ENCODE data around the gene SEC14L1. TPM values are rescaled to one million over a fixed set of nuclear protein-coding genes. Genes with fewer than 3 reads are reported as not detected.
A peak's percentile ranks its signal among the peaks of the same experiment; 100 is the strongest.

SEC14L1 gene
- total RNA-seq, 1 experiment from 2014 or later, result 41.7 TPM

DNA sequence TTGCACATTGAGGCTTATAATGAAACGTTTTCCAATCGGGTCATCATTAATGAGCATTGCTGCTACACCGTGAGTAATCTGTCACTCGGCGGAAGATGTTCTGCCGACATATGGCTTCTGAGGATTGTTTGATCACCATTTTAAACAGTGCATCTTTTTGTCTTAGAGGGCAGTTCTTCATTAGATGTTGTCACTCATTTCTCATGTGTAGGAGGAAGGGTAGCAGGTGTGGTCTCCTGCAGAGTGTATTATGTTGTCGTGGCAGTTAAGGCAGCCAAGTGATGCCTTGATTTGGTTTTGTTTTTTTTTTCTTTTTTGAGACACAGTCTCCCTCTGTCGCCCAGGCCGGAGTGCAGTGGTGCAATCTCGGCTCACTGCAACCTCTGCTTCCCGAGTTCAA is 50.5 kb downstream of the SEC14L1 start:
- Histone ChIP-seq H3K27me3 (no peaks in the 10 kb centered on the region), H3K36me3 (peaks cover 55% of the 10 kb centered on the region), H3K4me3 (no peak overlapping the region), H3K9me3 (no peaks in the 10 kb centered on the region)
- no peak for DNase-seq

DNA sequence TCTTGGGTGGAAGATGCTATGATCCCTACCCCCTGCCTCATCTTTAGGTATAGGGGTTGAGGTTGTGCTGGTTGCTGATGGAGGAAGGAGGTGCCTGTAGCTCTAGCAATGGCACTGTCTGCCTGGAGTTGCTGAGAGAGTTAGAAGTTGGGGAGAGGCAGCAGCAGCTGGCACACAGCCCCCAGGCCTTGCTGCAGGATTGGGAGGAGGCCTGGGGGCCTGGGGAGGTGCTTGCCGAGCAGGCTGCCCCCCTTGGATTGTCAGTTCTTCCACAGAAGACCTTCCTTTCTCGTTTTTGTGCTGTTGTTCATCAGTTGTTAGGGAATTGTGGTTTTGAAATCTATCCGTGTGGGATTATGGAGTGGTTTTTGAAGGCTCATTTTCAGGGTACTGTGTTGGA is 52.9 kb downstream of the SEC14L1 start:
- no peaks in the 10 kb centered on the region for H3K27me3 ChIP-seq
- no peak overlapping the region for H3K4me3 ChIP-seq

DNA sequence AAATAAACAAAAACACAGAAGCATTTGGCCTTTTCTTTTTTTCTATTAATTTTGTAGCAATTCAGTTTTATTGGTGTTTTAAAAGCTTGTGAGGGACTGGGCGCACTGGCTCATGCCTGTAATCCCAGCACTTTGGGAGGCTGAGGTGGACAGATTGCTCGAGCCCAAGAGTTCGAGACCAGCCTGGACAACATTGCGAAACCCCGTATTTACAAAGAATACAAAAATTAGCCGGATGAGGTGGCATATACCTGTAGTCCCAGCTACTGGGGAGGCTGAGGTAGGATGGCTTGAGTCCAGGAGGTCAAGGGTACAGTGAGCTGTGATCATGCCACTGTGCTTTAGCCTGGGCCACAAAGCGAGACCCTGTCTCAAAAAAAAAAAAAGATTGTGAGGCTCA is 53.4 kb downstream of the SEC14L1 start:
- H3K27me3 ChIP-seq, result no peaks in the 10 kb centered on the region
- DNase-seq, result no peak
- no peak overlapping the region for H3K4me3 ChIP-seq
- H3K36me3 ChIP-seq, result peaks cover 82% of the 10 kb centered on the region
- H3K9me3 ChIP-seq, result no peaks in the 10 kb centered on the region

More for the DNA sequence above, 52.9 kb downstream of the SEC14L1 start:
- peaks cover 77% of the 10 kb centered on the region for H3K36me3 ChIP-seq
- H3K9me3 ChIP-seq, result no peaks in the 10 kb centered on the region
- no peak for DNase-seq

DNA sequence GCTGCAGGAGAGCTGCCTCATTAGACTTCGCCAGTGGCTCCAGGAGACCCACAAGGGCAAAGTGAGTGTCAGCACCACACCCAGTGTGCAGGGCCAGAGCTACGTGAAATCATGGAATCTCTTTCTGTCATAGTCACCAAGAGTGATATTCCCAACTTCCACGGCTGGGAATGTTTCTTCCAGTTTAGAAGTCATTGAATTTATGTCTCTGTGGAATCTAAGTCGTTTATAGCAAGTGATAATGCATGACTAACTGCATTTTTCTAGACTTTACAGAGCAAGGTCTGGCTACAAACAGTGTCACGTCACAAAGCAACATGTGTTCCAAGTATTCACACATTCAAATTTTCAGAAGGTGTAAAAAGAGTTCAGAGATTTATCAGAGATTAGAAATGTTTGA is 55.5 kb downstream of the SEC14L1 start:
- no peak overlapping the region for H3K4me3 ChIP-seq
- peaks cover 93% of the 10 kb centered on the region for H3K36me3 ChIP-seq
- no peak for DNase-seq
- no peaks in the 10 kb centered on the region for H3K9me3 ChIP-seq
- H3K27me3 ChIP-seq, result no peaks in the 10 kb centered on the region

DNA sequence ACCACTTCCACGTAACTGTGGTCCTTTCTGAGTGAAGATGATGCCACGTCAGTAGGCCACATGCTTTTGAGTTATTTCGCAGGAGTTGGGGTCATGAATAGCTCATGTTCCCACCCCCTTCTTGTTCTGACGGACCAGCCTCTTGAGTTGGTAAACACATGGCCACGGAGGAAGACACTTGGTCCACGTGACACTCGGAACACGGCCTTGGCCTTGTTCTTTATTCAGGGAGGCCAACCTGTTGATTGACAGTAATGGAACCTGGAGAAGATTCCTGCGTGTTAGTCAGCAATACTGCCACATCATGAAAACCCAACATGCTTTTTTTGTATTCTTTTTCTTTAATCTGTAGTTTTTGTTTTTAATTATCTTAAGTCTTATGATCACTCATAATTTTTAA is 56.3 kb downstream of the SEC14L1 start:
- Histone ChIP-seq H3K27me3 (no peaks in the 10 kb centered on the region), H3K36me3 (peaks cover 95% of the 10 kb centered on the region), H3K4me3 (no peak overlapping the region), H3K9me3 (no peaks in the 10 kb centered on the region)
- no peak for DNase-seq

DNA sequence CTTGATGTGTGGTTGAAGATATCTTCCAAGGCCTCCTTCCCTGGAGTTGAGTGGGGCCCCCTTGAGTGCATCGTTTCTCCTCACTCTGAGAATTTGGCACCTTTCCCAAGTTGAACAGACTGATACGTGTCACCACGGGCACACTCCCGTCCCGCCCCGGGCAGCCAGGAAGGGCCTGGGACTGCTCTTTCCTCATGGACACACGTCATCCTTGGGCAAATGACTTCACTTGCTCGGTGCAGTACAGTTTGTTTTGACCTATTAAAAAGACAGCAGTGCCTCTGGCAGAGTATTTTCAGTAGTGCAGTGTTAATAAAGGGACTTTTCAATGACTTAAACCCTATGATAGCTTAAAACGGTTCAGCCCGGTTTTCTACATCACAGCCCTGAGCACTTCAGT is 59.9 kb downstream of the SEC14L1 start:
- Histone ChIP-seq H3K9me3 (no peaks in the 10 kb centered on the region), H3K36me3 (peaks cover 86% of the 10 kb centered on the region), H3K4me3 (no peak overlapping the region), H3K27me3 (no peaks in the 10 kb centered on the region)
- DNase-seq, result no peak

DNA sequence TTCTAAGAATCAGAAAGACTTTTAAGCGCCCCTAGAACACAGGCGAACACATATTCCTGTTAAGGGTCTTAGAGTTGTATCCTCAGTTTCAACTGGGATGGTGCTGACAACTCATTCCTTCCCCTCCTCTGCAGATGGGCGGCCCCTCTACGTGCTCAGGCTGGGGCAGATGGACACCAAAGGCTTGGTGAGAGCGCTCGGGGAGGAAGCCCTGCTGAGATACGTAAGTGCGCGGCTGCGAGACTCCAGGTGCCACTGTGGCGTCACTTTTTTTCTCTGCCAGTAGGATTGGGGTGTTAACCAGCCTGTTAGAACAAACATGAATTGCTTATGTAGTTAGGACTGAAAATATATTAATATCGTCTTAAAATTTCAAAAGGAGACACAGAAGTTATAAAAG is 62.7 kb downstream of the SEC14L1 start:
- Histone ChIP-seq H3K36me3 (peaks cover 83% of the 10 kb centered on the region), H3K27me3 (no peaks in the 10 kb centered on the region), H3K4me3 (no peak overlapping the region), H3K9me3 (no peaks in the 10 kb centered on the region)
- no peak for DNase-seq

DNA sequence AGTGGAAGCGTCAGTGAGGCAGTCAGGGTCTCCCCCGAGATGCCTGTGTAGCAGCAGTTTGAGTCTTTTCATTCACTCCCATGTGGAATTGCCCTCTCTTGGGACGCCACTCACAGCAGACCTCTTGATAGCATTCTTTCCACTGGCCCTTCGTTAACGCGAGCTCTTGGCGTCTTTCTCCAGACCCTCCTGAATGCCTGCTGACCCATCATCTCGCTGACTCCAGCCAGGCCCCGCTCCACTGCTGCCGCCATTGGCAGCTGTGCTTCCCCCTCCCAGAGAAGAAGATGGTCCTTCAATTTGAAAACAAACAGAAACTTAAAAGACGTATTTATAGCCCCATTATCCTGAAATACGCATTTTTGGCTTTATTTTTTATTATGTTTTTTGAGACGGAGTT is 63.1 kb downstream of the SEC14L1 start:
- Histone ChIP-seq H3K4me3 (no peak overlapping the region), H3K27me3 (no peaks in the 10 kb centered on the region), H3K9me3 (no peaks in the 10 kb centered on the region), H3K36me3 (peaks cover 84% of the 10 kb centered on the region)
- DNase-seq, result no peak

DNA sequence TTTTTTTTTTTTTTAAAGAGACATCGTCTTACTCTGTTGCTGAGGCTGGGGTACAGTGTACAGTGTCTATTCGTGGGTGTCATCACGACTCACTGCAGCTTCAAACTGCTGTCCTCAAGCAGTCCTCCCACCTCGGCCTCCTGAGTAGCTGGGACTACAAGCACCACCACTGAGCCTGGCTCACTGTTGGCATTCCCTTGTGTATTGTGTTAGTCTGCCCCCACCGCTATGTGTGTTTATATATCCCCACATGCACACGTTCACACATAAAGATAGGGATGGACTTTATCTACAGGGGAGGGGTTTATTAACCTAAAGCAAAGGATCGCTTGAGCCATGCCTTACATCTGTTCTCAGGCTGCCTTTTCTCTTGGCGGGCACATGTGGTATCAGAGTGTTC is 63.8 kb downstream of the SEC14L1 start:
- no peak overlapping the region for H3K4me3 ChIP-seq
- no peaks in the 10 kb centered on the region for H3K27me3 ChIP-seq
- no peaks in the 10 kb centered on the region for H3K9me3 ChIP-seq
- DNase-seq, result no peak
- H3K36me3 ChIP-seq, result peaks cover 84% of the 10 kb centered on the region

DNA sequence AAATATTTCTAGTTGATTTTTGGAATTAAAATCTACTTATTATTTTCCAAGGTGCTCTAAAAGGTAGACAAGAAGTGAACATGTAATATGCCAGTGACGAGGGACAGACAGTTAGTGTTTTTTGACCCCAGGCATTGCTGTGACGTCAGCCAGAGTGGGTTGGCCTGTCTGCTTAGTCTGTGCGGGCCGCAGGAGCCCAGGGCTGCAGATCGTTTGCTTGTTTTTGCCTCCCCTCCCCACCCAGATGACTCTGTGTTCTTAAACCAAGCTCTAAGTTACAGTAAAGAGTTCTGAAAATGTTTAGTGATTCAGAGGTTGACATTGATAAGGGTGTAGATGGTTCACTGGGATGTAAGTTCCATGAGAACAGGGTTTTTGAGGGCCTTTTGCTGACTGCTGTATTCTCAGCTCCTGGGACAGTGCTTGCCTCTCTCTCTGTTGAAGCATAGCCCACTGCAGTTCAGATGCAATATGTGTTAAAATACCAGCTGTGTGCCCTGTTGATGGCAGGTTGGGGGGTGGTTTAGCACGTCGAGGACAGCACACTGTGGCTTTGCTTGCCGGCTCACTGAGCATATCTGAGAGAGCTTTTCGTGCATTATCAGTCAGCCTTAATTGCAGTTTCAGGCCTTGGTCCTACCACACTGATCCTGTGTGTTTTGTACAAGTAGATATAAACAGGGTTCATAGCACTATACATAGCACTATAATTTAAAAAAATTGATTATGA is 64.8 kb downstream of the SEC14L1 start:
- H3K27me3 ChIP-seq, result no peaks in the 10 kb centered on the region
- H3K9me3 ChIP-seq, result no peaks in the 10 kb centered on the region
- peaks cover 84% of the 10 kb centered on the region for H3K36me3 ChIP-seq
- no peak overlapping the region for H3K4me3 ChIP-seq
- no peak for DNase-seq

DNA sequence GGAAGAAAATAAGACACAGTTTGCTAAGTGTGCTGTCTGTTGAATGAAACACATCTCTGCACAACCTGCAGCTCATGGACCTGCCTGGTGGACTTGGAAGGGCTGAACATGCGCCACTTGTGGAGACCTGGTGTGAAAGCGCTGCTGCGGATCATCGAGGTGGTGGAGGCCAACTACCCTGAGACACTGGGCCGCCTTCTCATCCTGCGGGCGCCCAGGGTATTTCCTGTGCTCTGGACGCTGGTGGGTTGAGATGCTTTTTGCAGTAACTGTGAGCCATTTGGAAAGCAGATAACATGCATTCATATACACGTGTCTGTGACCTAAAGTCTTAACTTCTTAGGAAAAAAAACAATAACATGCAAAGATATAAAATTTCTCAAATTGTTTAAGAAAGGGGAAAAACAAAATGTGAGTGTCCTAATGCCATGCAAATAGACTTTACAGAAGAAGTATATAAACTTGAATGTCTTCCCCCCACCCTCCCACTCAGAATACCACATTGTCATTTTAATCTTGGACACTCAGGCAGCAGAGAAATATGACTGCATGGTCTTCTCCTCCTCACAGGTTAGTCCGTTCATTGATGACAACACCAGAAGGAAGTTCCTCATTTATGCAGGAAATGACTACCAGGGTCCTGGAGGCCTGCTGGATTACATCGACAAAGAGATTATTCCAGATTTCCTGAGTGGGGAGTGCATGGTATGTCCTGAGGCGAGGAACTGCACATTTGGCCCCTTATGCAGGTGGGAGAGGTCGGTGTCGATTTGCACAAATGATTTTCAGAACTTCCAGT is 65.6 kb downstream of the SEC14L1 start:
- DNase-seq, result no peak
- Histone ChIP-seq H3K4me3 (no peak overlapping the region), H3K27me3 (no peaks in the 10 kb centered on the region), H3K36me3 (peaks cover 83% of the 10 kb centered on the region), H3K9me3 (no peaks in the 10 kb centered on the region)

DNA sequence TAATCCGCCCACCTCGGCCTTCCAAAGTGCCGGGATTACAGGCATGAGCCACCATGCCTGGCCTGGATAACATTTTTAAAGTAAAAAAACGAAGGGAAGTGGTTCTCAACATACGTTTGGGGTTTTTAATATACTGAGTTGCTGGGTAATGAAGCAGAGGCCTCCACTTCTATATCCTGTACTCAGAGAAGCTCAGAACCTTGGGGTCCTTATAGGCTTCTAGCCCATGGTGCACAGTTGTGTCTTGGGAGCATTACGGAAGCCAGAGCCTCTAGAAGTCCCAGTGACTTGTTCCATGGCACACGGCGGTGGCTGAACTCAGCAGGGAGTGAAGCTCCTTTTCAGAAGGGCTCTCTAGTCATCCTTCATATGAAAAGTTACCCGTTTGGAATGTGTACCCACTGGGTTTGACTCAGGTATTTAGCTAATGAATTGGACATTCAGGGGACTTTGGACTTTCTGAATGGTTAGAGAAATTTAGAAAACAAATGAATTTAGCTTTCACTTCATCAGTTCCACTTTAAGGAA is 67.0 kb downstream of the SEC14L1 start:
- no peak for DNase-seq
- no peaks in the 10 kb centered on the region for H3K27me3 ChIP-seq
- peaks cover 88% of the 10 kb centered on the region for H3K36me3 ChIP-seq
- no peaks in the 10 kb centered on the region for H3K9me3 ChIP-seq
- H3K4me3 ChIP-seq, result no peak overlapping the region

DNA sequence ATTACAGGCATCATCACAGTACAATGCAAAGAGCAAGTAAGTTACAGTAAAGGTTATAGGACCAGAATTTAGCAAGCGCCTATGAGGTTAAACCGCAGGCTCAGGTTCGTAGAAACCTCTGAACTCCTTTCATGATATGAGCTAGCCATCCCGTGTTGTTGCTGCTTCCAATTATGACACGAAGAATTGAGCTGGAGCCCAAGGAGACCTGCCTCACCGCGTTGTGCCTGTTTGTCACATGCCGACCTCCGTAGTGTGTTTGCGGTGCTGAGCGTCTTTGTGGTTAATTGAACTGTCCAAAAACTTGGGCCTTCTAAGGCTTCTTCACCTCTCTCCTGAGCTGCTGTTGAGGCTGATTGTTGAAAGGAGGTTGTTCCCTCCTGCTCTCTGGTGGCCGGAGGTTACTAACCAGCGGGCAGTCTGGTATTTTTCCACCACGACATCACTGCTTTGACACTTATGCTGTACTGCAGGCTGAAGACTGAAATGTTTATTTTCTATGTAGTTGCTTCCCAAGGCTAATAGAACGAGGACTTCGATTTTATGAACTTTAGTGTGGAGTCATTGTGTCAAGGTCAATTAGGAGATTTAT is 67.5 kb downstream of the SEC14L1 start:
- no peaks in the 10 kb centered on the region for H3K9me3 ChIP-seq
- no peaks in the 10 kb centered on the region for H3K27me3 ChIP-seq
- DNase-seq, result peak; percentile 40
- no peak overlapping the region for H3K4me3 ChIP-seq
- peaks cover 87% of the 10 kb centered on the region for H3K36me3 ChIP-seq

DNA sequence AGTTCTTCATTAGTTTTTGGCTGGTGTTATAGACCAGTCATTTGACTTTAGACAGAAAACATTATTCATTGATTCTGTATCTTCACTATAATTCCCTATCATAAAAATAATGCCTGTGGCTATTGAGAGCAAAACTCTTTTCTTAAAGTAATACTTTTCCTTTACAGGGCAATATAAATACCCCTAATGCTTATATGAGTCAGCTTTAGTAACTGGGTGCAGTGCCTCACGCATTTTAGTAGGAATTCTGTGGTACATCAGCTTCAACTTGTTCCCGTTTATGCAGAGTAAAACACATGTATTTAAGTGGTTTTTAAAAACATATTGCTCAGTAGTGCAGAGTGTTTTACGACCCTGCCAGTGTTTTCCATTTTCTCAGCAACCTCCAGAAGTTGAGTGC is 68.1 kb downstream of the SEC14L1 start:
- H3K36me3 ChIP-seq, result peaks cover 87% of the 10 kb centered on the region
- H3K27me3 ChIP-seq, result no peaks in the 10 kb centered on the region
- no peak overlapping the region for H3K4me3 ChIP-seq
- no peak for DNase-seq
- no peaks in the 10 kb centered on the region for H3K9me3 ChIP-seq

DNA sequence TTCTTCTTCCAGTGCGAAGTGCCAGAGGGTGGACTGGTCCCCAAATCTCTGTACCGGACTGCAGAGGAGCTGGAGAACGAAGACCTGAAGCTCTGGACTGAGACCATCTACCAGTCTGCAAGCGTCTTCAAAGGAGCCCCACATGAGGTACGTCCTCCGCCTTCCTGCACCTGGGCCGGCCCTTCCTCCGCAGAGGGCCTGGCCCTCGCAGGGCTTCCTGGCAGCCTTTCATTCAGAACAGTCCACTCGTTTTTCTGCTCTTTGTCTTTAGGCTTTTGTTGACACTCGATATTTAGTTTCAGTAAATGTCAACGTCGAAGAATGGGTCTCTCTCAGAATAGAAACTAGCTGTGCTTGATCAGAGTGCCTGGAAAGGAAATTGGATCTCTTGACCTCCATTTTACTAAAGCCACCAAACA is 68.6 kb downstream of the SEC14L1 start:
- H3K36me3 ChIP-seq, result peaks cover 88% of the 10 kb centered on the region
- no peaks in the 10 kb centered on the region for H3K9me3 ChIP-seq
- no peaks in the 10 kb centered on the region for H3K27me3 ChIP-seq
- no peak overlapping the region for H3K4me3 ChIP-seq
- no peak for DNase-seq

DNA sequence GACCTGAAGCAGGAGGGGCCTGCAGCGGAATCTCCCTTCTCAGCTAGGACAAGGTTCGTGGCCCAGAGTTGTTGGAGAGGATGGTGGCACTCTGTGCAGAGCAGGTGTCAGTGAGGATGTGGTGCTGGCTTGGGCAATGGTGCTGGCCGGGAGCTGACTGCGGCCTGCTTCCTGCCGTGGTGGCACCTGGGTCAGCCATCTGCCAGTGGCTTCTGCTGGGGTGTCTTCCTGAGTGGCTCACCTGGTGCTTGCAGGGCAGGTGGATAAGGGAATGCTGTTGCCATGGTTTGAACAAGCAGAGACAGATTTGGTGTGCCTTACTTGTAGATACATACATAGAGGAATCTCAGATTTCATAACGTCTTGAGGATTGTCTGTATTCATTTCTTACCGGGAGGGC is 69.6 kb downstream of the SEC14L1 start:
- peaks cover 92% of the 10 kb centered on the region for H3K36me3 ChIP-seq
- no peak for DNase-seq
- H3K27me3 ChIP-seq, result no peaks in the 10 kb centered on the region
- H3K9me3 ChIP-seq, result no peaks in the 10 kb centered on the region
- H3K4me3 ChIP-seq, result no peak overlapping the region

DNA sequence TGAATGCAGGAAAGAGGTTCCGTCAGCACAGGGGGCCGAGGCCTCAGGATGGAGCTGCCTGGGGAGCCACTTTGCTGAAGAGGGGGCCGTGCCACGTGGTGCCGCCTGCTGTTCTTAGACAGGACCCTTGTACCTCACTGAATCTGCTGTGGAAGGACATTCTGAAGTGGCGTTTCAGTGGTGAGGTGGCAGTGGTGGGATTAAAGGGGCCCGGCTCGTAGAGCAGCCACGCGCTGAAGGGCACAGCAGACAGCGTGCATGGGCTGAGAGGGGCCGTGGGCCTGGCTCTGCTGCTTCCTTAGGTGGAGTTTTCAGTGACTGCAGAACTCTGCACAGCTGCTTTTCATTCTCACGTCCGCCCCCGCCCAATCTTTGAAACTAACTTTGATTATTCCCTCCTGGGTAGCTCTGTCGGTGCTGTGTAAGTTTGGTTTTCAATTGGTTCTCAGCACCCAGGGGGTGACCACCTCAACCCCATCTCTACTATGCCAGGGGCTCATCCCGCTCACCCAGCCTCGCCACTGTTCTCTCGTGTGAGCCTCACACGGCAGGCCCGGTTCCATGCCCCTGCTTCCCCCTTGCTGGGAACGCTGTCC is 70.3 kb downstream of the SEC14L1 start:
- H3K9me3 ChIP-seq, result no peaks in the 10 kb centered on the region
- H3K27me3 ChIP-seq, result no peaks in the 10 kb centered on the region
- DNase-seq, result no peak
- peaks cover 86% of the 10 kb centered on the region for H3K36me3 ChIP-seq
- no peak overlapping the region for H3K4me3 ChIP-seq
